ENCODE measurements around the gene AXL. TPM values are rescaled to one million over a fixed set of nuclear protein-coding genes. Genes with fewer than 3 reads are reported as not detected.
A peak's percentile ranks its signal among the peaks of the same experiment; 100 is the strongest.

Gene AXL
- total and polyA plus RNA-seq, 9 of the 15 experiments (the other 6 are each of a cell fraction or from before 2014, with no cell fraction given): 0.80 to 6.6 (median 1.6) TPM

DNA sequence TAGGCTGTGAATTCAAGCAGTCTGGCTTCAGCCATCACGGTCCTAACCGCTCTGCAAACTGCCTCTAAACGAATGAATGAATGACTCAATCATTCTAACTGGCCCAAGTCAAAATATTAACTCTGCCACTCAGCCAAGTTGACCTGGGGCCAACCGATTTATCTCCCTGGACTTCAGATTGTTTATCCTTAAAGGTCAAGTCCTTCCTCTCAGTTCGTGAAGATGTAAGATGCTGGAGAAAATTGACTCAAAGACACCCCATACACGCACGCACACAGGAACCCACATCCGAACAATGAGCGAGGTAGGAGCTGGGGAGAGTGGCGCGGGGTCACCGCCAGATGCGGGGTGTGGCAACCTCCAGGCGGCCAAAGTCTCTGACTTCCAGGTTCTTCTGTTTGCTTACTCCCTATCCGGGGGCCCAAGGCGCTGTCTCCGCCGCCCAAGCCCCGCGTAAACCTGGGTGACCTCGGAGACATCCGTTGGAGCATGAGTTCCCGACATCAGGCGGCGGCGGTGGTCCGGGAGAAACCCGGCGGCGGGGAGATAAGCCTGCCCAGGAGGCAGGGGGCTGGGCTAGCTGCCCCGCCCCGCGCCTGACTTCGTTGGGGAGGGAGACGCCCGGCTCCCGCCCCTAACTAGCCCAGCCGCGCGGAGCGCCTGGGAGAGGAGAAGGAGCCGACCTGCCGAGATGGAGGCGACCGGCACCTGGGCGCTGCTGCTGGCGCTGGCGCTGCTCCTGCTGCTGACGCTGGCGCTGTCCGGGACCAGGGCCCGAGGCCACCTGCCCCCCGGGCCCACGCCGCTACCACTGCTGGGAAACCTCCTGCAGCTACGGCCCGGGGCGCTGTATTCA lies 26.2 kb upstream of the AXL start, which contains the start of gene CYP2S1 (continued):
- TF ChIP-seq, protein P1, sequence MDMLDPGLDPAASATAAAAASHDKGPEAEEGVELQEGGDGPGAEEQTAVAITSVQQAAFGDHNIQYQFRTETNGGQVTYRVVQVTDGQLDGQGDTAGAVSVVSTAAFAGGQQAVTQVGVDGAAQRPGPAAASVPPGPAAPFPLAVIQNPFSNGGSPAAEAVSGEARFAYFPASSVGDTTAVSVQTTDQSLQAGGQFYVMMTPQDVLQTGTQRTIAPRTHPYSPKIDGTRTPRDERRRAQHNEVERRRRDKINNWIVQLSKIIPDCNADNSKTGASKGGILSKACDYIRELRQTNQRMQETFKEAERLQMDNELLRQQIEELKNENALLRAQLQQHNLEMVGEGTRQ (CRISPR knock-in tag; IDR thresholded peaks at IDR 0.05): no peak
- TF ChIP-seq FOS (IDR thresholded peaks at IDR 0.05; ENCODE audit: extremely low read depth, insufficient read length) (no peak), SLC30A9 (CRISPR knock-in tag; IDR thresholded peaks at IDR 0.05) (no peak), MIER1 (IDR thresholded peaks at IDR 0.05; ENCODE audit: low read depth) (no peak), TEAD1 (CRISPR knock-in tag; IDR thresholded peaks at IDR 0.05) (no peak), ZNF24 (IDR thresholded peaks at IDR 0.05) (peak; percentile 70; the same call in 1 of the 2 replicates), CBFB (CRISPR knock-in tag; IDR thresholded peaks at IDR 0.05) (no peak), SRSF9 (IDR thresholded peaks at IDR 0.05; ENCODE audit: borderline replicate concordance, low read depth, low read length) (no peak), MCM7 (IDR thresholded peaks at IDR 0.05) (no peak), MAZ (CRISPR knock-in tag; conservative IDR thresholded peaks at IDR 0.05 in 1 of 2, IDR thresholded peaks at IDR 0.05 in 1 of 2) (peak in 1 of 2 experiments; percentile 58; a peak in 1 of 4 replicates), FOXJ2 (tag; IDR thresholded peaks at IDR 0.05) (no peak), ATF1 (CRISPR knock-in tag; IDR thresholded peaks at IDR 0.05) (no peak), ATF1 (tag; IDR thresholded peaks at IDR 0.05) (peak; percentile 9; the same call in 1 of the 2 replicates), ZNF143 (CRISPR knock-in tag; IDR thresholded peaks at IDR 0.05) (no peak)
- TF ChIP-seq, protein P2, sequence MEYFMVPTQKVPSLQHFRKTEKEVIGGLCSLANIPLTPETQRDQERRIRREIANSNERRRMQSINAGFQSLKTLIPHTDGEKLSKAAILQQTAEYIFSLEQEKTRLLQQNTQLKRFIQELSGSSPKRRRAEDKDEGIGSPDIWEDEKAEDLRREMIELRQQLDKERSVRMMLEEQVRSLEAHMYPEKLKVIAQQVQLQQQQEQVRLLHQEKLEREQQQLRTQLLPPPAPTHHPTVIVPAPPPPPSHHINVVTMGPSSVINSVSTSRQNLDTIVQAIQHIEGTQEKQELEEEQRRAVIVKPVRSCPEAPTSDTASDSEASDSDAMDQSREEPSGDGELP (CRISPR knock-in tag; IDR thresholded peaks at IDR 0.05; ENCODE audit: borderline replicate concordance): peak; percentile 33; the same call in 1 of the 2 replicates
- TF ChIP-seq, protein P3, sequence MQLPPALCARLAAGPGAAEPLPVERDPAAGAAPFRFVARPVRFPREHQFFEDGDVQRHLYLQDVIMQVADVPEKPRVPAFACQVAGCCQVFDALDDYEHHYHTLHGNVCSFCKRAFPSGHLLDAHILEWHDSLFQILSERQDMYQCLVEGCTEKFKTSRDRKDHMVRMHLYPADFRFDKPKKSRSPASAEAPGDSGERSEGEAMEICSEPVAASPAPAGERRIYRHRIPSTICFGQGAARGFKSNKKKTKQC (CRISPR knock-in tag; IDR thresholded peaks at IDR 0.05): no peak
- TF ChIP-seq, protein P4, sequence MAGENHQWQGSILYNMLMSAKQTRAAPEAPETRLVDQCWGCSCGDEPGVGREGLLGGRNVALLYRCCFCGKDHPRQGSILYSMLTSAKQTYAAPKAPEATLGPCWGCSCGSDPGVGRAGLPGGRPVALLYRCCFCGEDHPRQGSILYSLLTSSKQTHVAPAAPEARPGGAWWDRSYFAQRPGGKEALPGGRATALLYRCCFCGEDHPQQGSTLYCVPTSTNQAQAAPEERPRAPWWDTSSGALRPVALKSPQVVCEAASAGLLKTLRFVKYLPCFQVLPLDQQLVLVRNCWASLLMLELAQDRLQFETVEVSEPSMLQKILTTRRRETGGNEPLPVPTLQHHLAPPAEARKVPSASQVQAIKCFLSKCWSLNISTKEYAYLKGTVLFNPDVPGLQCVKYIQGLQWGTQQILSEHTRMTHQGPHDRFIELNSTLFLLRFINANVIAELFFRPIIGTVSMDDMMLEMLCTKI (IDR thresholded peaks at IDR 0.05; ENCODE audit: partially characterized antibody): no peak
- TF ChIP-seq, protein P5, sequence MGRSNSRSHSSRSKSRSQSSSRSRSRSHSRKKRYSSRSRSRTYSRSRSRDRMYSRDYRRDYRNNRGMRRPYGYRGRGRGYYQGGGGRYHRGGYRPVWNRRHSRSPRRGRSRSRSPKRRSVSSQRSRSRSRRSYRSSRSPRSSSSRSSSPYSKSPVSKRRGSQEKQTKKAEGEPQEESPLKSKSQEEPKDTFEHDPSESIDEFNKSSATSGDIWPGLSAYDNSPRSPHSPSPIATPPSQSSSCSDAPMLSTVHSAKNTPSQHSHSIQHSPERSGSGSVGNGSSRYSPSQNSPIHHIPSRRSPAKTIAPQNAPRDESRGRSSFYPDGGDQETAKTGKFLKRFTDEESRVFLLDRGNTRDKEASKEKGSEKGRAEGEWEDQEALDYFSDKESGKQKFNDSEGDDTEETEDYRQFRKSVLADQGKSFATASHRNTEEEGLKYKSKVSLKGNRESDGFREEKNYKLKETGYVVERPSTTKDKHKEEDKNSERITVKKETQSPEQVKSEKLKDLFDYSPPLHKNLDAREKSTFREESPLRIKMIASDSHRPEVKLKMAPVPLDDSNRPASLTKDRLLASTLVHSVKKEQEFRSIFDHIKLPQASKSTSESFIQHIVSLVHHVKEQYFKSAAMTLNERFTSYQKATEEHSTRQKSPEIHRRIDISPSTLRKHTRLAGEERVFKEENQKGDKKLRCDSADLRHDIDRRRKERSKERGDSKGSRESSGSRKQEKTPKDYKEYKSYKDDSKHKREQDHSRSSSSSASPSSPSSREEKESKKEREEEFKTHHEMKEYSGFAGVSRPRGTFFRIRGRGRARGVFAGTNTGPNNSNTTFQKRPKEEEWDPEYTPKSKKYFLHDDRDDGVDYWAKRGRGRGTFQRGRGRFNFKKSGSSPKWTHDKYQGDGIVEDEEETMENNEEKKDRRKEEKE (IDR thresholded peaks at IDR 0.05; ENCODE audit: borderline replicate concordance in 1 of 2, control insufficient read depth in 1 of 2, low read depth in 2 of 2, low read length in 1 of 2): no peak
